Stimulated activated naive CD8-positive, alpha-beta T cell treated with anti-CD3 and anti-CD28 coated beads, Interleukin-15, amount 100 ng/mL, for 72 hours (primary cell): ENCODE data around the gene SLC38A2.
A peak's percentile ranks its signal among the peaks of the same experiment; 100 is the strongest.

Experiments used
- ATAC-seq: fragments of 150-1000 bp; cut with Tn5 transposase; 2 replicates; pipeline ENCODE4 v1.10.0; 2021; ENCODE audit warnings: mild to moderate bottlenecking, moderate library complexity
- DNase-seq, 2 donors: peaks; one replicate each; pipeline ENCODE4 v3.0.0; 2021 to 2022
- H3K27ac Mint-ChIP-seq, 2 donors: one replicate each; pipeline ENCODE4 v1.8.0; 2022; ENCODE audit warnings: mild to moderate bottlenecking in 2 of 2, mixed read lengths in 2 of 2, moderate library complexity in 2 of 2
- H3K27me3 Mint-ChIP-seq: one replicate; pipeline ENCODE4 v1.8.0; 2022; ENCODE audit warnings: mixed read lengths
- H3K4me1 Mint-ChIP-seq: one replicate; pipeline ENCODE4 v1.8.0; 2022; ENCODE audit warnings: mild to moderate bottlenecking, mixed read lengths
- H3K4me3 Mint-ChIP-seq, 2 donors: one replicate each; pipeline ENCODE4 v1.8.0; 2022; ENCODE audit warnings: mild to moderate bottlenecking in 2 of 2, mixed read lengths in 2 of 2, moderate library complexity in 1 of 2
- H3K9me3 Mint-ChIP-seq, 2 donors: one replicate each; pipeline ENCODE4 v1.8.0; 2022; ENCODE audit warnings: mixed read lengths in 2 of 2

The SLC38A2 gene

DNA sequence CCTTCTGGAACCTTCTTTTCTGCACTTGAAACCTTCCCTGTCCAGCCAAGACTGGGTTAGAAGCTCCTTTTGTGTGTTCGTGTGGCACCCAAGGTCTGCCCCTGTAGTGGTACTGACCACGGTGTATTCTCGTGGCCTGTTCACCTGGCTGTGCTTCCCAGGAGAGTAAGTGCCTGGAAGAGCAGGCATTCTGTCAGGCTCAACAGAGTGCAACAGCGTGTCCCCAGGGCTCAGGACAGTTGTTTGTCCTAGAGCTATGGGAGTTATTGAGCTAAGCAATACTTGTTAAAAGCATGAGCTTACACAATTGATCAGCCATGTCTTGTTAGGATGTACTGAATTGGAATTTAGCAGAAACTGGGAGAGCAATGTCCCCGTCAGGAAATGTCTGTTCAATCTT lies 12.9 kb upstream of the SLC38A2 start:
- Mint-ChIP-seq H3K4me3 (peak overlapping the region; percentile 24 to 37), H3K9me3 (no peaks in the 10 kb centered on the region), H3K4me1 (peaks cover 52% of the 10 kb centered on the region), H3K27me3 (no peaks in the 10 kb centered on the region), H3K27ac (no peak overlapping the region)
- no peak for DNase-seq
- ATAC-seq: no peak

DNA sequence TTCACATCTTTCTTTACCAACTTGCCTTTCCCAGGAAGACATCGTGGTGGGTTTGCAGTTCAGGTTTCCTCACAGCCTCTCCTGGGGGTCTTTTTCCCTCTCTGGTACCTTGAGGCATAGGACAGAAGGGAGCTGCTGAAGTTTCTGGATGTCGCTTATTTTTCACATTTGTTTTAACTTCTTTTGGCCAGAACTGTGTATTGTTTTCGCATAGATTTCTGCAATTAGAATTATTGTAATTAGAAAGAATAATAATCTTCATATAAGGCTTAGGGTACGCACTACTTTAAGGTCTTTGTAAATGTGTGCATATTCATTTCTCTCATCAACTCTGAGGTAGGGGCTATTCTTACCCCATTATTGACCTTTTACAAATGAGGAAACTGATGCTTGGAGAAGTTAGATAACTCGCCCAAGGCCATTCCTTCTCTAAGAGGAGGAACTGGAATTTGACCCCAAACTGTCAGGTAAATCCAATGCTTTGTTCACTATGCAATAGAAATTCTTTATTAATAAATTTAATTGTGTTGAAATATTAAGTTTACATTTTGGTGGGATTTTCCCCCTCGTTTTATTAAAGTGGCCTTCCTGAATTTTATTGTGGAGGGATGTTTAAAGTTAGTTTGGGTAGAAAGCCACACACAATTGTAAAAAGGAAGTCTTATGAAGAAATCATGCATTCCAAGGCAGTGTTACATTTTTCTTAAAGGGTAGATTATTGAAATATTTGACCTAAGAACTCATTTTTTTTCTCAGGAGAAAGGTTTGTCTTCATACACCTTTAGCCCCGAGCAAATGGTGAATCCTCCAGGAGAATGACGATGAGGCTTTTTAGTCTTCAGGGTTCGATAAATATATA lies 12.1 kb upstream of the SLC38A2 start:
- peak overlapping the region; percentile 87 to 96 for H3K4me3 Mint-ChIP-seq
- peaks cover 45% of the 10 kb centered on the region for H3K4me1 Mint-ChIP-seq
- DNase-seq (no peak), ATAC-seq (no peak)
- H3K27ac Mint-ChIP-seq: peak overlapping the region; percentile 95 to 98
- no peaks in the 10 kb centered on the region for H3K9me3 Mint-ChIP-seq
- H3K27me3 Mint-ChIP-seq: no peaks in the 10 kb centered on the region

DNA sequence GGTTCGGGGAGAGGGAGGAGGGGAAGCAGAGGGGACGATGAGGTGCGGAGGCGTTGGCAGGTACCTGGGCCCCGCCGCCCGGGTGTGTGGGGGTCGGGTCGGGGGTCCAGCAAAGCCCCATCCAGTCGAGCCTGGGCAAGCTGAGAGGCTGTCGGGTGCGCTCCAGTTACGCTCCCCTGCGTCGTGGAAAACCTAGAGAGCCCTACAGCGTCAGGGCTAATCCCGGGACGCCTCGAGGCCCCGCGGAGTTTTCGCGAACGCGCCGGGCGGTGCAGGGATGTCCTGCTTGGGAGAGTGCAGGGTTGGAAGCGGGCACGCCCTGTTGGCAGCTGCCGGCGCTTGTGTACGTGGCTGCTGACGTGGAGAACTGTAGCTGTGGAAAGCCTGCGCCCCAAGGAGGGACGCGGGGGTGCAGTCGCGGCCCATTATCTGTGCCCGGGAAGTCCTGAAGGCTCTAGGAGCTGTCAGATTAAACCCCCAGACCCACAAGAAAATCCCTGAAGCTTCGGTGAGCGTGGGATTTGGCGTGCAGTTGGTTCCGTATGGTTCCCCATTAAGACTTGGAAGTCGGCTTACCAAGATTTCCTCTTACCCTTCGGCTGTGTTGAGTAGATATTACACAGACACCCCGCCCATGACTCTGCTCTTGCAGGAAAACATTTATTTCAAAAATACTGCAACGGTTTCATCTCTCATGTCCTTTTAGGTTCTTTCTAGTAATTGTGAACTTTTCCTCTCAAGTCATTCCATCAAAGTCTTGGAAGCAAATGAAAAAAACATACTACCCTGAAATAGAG lies 11.3 kb upstream of the SLC38A2 start:
- DNase-seq (peak; percentile 81 to 84), ATAC-seq (peak; percentile 79)
- Mint-ChIP-seq H3K27me3 (no peaks in the 10 kb centered on the region), H3K9me3 (no peaks in the 10 kb centered on the region), H3K4me3 (peak overlapping the region; percentile 87 to 96), H3K27ac (peak overlapping the region; percentile 95 to 98), H3K4me1 (peaks cover 41% of the 10 kb centered on the region)

DNA sequence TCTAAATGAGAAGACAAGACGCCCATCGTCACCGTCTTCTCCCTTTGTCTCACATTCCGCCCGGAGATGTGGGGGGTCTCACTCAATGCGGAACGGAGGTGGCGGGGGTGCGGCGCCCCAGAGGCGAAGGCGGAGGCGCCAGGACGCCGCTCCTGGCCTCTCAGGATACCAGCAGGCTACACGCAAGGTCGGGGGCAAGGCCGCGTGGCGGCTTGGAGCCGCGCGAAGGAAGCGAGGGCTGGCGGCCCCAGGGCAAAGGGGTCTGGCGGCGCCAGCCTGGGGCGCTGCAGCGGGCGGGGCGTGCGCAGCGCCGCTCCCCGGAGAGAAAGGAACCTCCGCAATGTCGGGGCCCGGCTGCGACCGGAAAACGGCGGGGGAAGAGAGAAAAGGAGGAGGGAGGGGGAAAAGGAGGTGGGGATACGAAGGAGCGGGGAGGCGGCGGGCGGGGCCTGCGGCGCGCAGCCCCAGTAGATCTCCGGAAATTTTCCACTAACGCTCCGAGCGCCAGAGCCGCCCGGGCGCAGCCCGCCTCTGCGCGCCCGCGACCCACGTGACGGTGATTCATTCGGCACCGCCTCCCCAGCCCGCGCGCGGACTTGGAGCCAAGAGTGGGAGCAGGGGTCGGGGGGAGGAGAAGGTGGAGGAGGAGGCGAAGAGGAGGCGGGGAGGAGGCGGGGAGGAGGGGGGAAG lies 10.5 kb upstream of the SLC38A2 start:
- peaks cover 41% of the 10 kb centered on the region for H3K4me1 Mint-ChIP-seq
- ATAC-seq (peak; percentile 87), DNase-seq (peak; percentile 94 to 97)
- H3K27me3 Mint-ChIP-seq: no peaks in the 10 kb centered on the region
- no peaks in the 10 kb centered on the region for H3K9me3 Mint-ChIP-seq
- H3K4me3 Mint-ChIP-seq: peak overlapping the region; percentile 87 to 96
- H3K27ac Mint-ChIP-seq: peak overlapping the region; percentile 95 to 98

DNA sequence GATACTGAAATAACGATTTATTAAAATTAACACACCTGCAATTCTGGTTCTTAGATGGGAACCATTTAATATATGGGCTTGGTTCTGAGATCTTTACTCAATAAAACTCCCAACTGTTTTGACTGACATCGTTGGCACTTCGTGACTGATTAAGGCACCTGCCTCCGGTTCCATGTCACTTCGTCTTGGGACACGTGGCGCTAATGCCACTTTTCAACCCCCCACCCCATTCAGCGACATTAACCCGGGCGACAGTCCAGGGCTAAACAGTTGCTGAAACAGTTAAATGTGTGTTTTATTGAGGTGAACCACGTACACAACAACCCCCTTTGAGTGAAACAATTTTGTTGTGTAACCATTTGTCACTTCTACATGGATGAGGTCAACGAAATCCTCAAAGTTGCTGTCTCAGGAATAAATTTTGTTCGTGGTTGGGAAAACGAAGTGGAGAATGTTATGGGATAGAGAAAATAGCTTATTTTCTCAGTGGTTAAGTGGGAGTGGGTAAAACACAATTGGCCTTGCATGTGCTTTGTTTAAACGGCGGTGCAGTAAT lies 9.9 kb upstream of the SLC38A2 start:
- Mint-ChIP-seq H3K4me1 (peaks cover 40% of the 10 kb centered on the region), H3K27ac (peak overlapping the region; percentile 95 to 98), H3K27me3 (no peaks in the 10 kb centered on the region), H3K9me3 (no peaks in the 10 kb centered on the region), H3K4me3 (peak overlapping the region; percentile 87 to 96)
- ATAC-seq: no peak
- no peak for DNase-seq

- Mint-ChIP-seq H3K4me3 (no peak overlapping the region), H3K9me3 (peaks cover 0 to 7% of the 10 kb centered on the region in 2 donors), H3K27ac (no peak overlapping the region), H3K27me3 (no peaks in the 10 kb centered on the region), H3K4me1 (peaks cover 40% of the 10 kb centered on the region)
- ATAC-seq (no peak), DNase-seq (no peak)
Observed at GRCh38 chr12:46380881-46381280, 8.3 kb upstream of the SLC38A2 start.

- peaks cover 0 to 7% of the 10 kb centered on the region in 2 donors for H3K9me3 Mint-ChIP-seq
- H3K27ac Mint-ChIP-seq: no peak overlapping the region
- H3K4me1 Mint-ChIP-seq: peaks cover 35% of the 10 kb centered on the region
- no peaks in the 10 kb centered on the region for H3K27me3 Mint-ChIP-seq
- no peak overlapping the region for H3K4me3 Mint-ChIP-seq
- ATAC-seq (no peak), DNase-seq (no peak)
Observed at GRCh38 chr12:46380022-46380796, 7.6 kb upstream of the SLC38A2 start.

- ATAC-seq (no peak), DNase-seq (no peak)
- peaks cover 0 to 7% of the 10 kb centered on the region in 2 donors for H3K9me3 Mint-ChIP-seq
- peaks cover 34% of the 10 kb centered on the region for H3K4me1 Mint-ChIP-seq
- no peak overlapping the region for H3K4me3 Mint-ChIP-seq
- no peaks in the 10 kb centered on the region for H3K27me3 Mint-ChIP-seq
- no peak overlapping the region for H3K27ac Mint-ChIP-seq
Observed at GRCh38 chr12:46379352-46379751, 6.8 kb upstream of the SLC38A2 start.

GRCh38 chr12:46378530-46378929 lies 6.0 kb upstream of the SLC38A2 start:
- no peak overlapping the region for H3K27ac Mint-ChIP-seq
- H3K27me3 Mint-ChIP-seq: no peaks in the 10 kb centered on the region
- no peak for DNase-seq
- peaks cover 0 to 7% of the 10 kb centered on the region in 2 donors for H3K9me3 Mint-ChIP-seq
- no peak overlapping the region for H3K4me3 Mint-ChIP-seq
- no peak for ATAC-seq
- peaks cover 43% of the 10 kb centered on the region for H3K4me1 Mint-ChIP-seq

DNA sequence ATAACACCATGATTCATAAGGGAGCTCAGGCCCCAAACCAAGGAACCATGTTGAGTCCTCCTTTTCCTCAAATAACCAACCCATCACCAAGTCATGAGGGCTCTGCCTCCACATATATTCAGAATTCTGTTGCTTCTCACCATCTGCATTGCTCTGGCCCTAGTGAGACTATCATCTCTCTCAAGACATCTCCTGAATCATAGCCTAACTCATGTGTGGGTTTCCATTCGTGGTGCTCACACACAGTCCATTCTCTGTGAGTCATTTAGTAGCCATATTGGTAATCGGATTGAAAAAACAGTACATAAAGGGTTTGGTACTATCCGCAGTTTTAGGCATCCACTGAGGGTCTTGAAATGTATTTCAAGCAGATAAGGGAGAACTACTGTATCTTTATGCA lies 5.1 kb upstream of the SLC38A2 start:
- no peak overlapping the region for H3K27ac Mint-ChIP-seq
- H3K4me1 Mint-ChIP-seq: peaks cover 46% of the 10 kb centered on the region
- ATAC-seq: peak; percentile 80

DNA sequence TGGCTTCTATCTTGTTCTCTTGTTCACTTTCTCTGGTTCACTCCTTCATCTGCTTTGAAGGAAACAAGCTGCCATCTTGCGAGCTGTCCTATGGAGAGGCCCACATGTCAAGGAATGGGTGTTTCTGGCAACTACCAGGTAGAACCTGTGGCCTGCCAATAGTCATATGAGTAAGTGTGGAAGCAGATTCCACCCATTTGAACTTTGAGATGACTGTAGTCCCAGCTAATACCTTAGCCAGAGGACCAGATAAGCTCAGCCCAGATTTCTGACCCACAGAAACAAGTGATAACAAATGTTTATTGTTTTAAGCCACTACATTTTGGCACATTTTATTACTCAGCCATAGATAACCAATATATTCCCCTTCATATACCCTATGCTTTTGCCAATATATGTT lies 4.0 kb upstream of the SLC38A2 start:
- H3K4me3 Mint-ChIP-seq: no peak overlapping the region
- DNase-seq: no peak
- H3K27ac Mint-ChIP-seq: no peak overlapping the region
- peaks cover 0 to 7% of the 10 kb centered on the region in 2 donors for H3K9me3 Mint-ChIP-seq
- no peaks in the 10 kb centered on the region for H3K27me3 Mint-ChIP-seq
- ATAC-seq: no peak
- peaks cover 52% of the 10 kb centered on the region for H3K4me1 Mint-ChIP-seq

More for the DNA sequence above, 5.1 kb upstream of the SLC38A2 start:
- no peaks in the 10 kb centered on the region for H3K27me3 Mint-ChIP-seq
- H3K9me3 Mint-ChIP-seq: peaks cover 0 to 7% of the 10 kb centered on the region in 2 donors
- no peak for DNase-seq
- H3K4me3 Mint-ChIP-seq: no peak overlapping the region

DNA sequence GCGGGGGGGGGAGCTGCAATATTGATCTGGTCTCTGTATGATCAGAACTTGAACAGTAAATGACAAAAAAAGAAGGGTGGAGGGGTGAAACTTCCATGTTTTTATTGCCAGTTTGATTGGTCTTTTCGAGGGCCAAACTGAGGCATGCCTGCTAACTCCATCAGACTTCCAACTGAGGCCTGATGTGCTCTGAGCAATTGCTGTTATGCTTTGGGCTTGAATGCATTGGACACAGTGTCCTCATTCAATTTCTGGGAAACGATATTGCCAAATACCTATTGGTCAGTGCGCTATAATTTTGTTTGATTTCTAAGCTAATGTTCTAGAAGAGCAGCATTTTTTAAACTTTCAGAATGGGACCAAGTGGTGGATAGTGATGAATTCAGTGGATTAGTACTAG lies 2.1 kb upstream of the SLC38A2 start:
- H3K9me3 Mint-ChIP-seq: peaks cover 0 to 7% of the 10 kb centered on the region in 2 donors
- ATAC-seq (no peak), DNase-seq (no peak)
- no peaks in the 10 kb centered on the region for H3K27me3 Mint-ChIP-seq
- peaks cover 67% of the 10 kb centered on the region for H3K4me1 Mint-ChIP-seq
- no peak overlapping the region for H3K4me3 Mint-ChIP-seq
- H3K27ac Mint-ChIP-seq: no peak overlapping the region

DNA sequence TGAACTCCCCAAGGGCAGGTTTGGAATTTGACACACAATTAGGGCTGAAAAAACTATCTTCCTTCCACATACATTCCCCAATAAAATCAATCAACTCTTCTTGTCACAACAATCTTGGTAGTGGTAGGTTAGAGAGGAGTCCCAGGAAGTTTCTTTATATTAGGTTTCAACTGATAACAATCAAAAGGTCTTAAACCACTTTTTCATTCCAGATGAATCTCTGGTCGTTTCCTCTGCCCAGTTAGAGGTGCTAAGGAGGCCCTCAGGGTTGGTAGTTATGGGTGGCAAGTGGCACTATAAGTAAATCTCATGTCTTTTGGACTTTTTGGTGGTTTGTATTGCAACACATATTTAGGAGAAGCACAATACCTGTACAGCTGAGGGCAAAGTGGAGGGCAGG lies 1.7 kb upstream of the SLC38A2 start:
- H3K9me3 Mint-ChIP-seq: peaks cover 0 to 7% of the 10 kb centered on the region in 2 donors
- no peak overlapping the region for H3K27ac Mint-ChIP-seq
- DNase-seq (no peak), ATAC-seq (no peak)
- no peaks in the 10 kb centered on the region for H3K27me3 Mint-ChIP-seq
- H3K4me1 Mint-ChIP-seq: peaks cover 71% of the 10 kb centered on the region
- peak overlapping the region; percentile 97 to 98 for H3K4me3 Mint-ChIP-seq

- peaks cover 0 to 7% of the 10 kb centered on the region in 2 donors for H3K9me3 Mint-ChIP-seq
- DNase-seq: peak; percentile 41 to 50
- H3K27ac Mint-ChIP-seq: peak overlapping the region; percentile 100
- no peak for ATAC-seq
- H3K27me3 Mint-ChIP-seq: no peaks in the 10 kb centered on the region
- peaks cover 68% of the 10 kb centered on the region for H3K4me1 Mint-ChIP-seq
- H3K4me3 Mint-ChIP-seq: peak overlapping the region; percentile 97 to 98
Observed at GRCh38 chr12:46373301-46374296, 1.0 kb upstream of the SLC38A2 start.
